HepG2 (cell line): ENCODE results near the gene KIAA0040.

ENCODE experiments used
- ZNF703 ChIP-seq: sonication (generic); formaldehyde crosslinking; IDR thresholded peaks from 2 replicates; pipeline ENCODE4 v1.5.1; 2020; ENCODE audit warnings: missing genetic modification reagents, mild to moderate bottlenecking, moderate library complexity, borderline replicate concordance
- TF ChIP-seq, protein P1 (sequence below): sonication (generic); formaldehyde crosslinking; IDR thresholded peaks from 2 replicates; pipeline ENCODE4 v1.4.0; 2020; ENCODE audit warnings: mild to moderate bottlenecking, missing genetic modification reagents

DNA sequence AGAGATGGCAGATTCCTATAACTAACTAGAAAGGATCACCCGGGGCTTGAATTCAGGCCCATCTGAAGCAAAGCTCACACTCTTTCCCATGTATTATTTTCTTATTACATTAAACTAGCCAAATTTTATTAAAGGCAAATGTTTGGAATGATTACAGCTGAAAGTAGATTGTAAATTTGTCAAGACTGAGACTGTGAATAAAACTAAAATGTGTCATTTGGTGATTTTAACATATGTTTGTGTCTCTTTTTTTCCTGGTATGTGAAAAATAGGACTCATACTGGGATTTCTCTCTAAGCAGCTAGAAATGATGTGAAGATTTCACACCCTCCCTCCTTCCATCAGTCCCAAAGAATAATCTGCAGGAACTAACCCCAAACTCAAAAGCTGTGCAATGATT lies 19.1 kb upstream of the KIAA0040 start:
- TF ChIP-seq ZNF703, result no peak
- TF ChIP-seq, protein P1, sequence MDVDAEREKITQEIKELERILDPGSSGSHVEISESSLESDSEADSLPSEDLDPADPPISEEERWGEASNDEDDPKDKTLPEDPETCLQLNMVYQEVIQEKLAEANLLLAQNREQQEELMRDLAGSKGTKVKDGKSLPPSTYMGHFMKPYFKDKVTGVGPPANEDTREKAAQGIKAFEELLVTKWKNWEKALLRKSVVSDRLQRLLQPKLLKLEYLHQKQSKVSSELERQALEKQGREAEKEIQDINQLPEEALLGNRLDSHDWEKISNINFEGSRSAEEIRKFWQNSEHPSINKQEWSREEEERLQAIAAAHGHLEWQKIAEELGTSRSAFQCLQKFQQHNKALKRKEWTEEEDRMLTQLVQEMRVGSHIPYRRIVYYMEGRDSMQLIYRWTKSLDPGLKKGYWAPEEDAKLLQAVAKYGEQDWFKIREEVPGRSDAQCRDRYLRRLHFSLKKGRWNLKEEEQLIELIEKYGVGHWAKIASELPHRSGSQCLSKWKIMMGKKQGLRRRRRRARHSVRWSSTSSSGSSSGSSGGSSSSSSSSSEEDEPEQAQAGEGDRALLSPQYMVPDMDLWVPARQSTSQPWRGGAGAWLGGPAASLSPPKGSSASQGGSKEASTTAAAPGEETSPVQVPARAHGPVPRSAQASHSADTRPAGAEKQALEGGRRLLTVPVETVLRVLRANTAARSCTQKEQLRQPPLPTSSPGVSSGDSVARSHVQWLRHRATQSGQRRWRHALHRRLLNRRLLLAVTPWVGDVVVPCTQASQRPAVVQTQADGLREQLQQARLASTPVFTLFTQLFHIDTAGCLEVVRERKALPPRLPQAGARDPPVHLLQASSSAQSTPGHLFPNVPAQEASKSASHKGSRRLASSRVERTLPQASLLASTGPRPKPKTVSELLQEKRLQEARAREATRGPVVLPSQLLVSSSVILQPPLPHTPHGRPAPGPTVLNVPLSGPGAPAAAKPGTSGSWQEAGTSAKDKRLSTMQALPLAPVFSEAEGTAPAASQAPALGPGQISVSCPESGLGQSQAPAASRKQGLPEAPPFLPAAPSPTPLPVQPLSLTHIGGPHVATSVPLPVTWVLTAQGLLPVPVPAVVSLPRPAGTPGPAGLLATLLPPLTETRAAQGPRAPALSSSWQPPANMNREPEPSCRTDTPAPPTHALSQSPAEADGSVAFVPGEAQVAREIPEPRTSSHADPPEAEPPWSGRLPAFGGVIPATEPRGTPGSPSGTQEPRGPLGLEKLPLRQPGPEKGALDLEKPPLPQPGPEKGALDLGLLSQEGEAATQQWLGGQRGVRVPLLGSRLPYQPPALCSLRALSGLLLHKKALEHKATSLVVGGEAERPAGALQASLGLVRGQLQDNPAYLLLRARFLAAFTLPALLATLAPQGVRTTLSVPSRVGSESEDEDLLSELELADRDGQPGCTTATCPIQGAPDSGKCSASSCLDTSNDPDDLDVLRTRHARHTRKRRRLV (CRISPR knock-in tag), result no peak
